GM18498 (cell line): Measurements from ENCODE around the gene PYGL.
A peak's percentile ranks its signal among the peaks of the same experiment; 100 is the strongest.
"Not testable (repeated sequence)": the region's sequence is repeated elsewhere in the genome, so short reads cannot be mapped to it uniquely, and the experiment has no call there.

ENCODE experiments used
- ATAC-seq: cut with Tn5 transposase; IDR thresholded peaks from one replicate; pipeline ENCODE4 v1.9.1; 2021; ENCODE audit warnings: mild to moderate bottlenecking, moderate library complexity; ENCODE audit not compliant: unreplicated experiment

Gene PYGL

GRCh38 chr14:50943943-50944646 is at the start of gene PYGL:
Gene PYGL (minus strand): TSS chr14:50944483. CDS start chr14:50944403, 80 bp downstream.
- peak; percentile 73 for ATAC-seq

- ATAC-seq, result no peak
Observed at GRCh38 chr14:50985859-50986331, 41.6 kb upstream of the PYGL start.

GRCh38 chr14:50985124-50985858 is 41.0 kb upstream of the PYGL start:
- ATAC-seq, result no peak

GRCh38 chr14:50984036-50984710 is 39.9 kb upstream of the PYGL start:
- no peak for ATAC-seq

- ATAC-seq, result no peak
Observed at GRCh38 chr14:50979941-50980850, 35.9 kb upstream of the PYGL start.

GRCh38 chr14:50978888-50979287 is 34.6 kb upstream of the PYGL start:
- ATAC-seq, result peak; percentile 90

DNA sequence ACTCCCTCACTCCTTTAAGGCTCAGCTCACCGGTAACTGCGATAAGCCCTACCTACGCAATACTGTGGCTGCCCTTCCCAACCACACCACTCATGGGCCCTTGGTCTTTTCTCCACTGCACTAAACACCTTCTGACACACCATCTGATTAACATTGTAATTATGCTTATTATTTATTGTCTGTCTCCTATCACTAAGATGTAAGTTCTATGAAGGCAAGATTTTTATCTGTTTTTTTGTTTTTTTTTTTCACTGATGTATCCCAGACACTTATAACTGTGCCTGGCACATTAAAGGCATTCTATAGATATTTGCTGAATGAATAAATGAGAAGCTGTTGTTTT is 34.2 kb upstream of the PYGL start:
- peak; percentile 13 for ATAC-seq

DNA sequence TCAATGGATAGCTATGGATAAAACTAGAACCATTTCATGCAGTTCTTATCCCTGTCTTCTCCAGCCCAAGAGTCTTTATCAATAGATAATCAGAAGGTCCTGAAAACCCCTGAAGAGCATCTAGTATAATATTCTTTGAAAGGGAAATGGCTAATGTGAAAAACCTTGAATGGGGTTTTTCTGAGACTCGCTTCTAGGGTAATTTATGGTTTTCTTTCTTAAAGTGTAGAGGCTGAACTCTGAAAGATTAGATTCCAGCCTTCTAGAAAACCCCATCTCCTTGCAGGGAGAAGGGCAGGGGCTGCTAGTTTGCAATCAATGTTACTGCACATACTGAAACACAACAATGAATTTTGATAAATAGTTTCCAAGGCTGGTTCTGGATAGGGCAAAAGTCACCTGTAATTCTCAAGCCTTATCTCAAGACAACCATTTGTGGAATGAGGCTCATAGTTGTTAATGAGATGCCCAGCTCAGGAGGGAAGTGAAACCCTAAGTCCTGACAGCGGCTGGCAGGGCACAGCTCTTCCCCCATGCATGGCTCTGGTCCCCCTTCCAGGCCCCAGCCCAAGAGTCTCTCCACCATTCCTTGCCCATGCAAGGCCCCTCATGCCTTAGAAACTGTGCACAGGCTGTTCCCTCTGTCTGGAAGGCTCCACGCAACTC is 33.7 kb upstream of the PYGL start:
- peak; percentile 61 for ATAC-seq

DNA sequence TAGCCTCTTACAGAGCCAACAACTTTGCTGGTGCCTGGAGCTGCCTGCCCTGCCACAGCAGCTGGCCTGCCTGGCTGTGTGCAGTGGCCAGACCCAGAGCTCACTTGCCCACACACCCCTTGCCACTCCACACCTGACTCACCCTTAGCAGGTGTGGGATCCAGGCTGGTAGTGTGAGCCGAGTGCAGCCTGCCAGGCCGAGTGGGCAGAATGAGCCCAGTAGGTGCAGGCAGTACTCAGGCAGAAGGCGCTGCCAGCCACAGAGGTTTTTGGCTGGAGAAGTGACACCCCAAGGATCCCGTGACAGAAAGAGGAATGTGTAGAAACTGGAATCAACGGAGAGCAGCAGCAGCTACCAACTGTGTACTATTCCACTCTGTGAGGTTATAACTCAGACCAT is 29.8 kb upstream of the PYGL start:
- no peak for ATAC-seq

GRCh38 chr14:50972734-50973133 is 28.5 kb upstream of the PYGL start:
- ATAC-seq, result no peak

GRCh38 chr14:50970886-50971781 is 26.9 kb upstream of the PYGL start:
- no peak for ATAC-seq

DNA sequence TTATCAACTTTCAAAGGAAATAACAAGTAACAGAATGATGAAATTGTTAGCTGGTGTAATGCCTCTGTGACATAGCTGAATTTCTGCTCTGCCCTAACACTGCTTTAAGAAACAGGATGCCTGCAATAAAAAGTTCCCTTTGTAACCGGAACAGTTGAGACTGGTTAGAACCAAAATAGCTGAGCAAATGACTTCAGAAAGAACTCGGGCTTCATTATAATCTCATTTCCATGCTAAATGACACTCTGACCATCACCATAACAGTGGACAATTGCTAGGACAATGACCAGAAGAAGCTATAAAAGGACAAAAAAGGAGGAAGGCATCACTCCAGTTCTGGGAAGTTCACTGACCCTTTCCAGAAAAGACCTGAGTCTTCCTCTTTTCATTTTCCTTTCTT is 23.5 kb upstream of the PYGL start:
- ATAC-seq, result no peak

GRCh38 chr14:50967103-50967502 is 22.8 kb upstream of the PYGL start:
- no peak for ATAC-seq

- ATAC-seq, result no peak
Observed at GRCh38 chr14:50964683-50965390, 20.6 kb upstream of the PYGL start.

- ATAC-seq, result no peak
Observed at GRCh38 chr14:50963919-50964318, 19.6 kb upstream of the PYGL start.

GRCh38 chr14:50961605-50962221 is 17.4 kb upstream of the PYGL start:
- no peak for ATAC-seq

DNA sequence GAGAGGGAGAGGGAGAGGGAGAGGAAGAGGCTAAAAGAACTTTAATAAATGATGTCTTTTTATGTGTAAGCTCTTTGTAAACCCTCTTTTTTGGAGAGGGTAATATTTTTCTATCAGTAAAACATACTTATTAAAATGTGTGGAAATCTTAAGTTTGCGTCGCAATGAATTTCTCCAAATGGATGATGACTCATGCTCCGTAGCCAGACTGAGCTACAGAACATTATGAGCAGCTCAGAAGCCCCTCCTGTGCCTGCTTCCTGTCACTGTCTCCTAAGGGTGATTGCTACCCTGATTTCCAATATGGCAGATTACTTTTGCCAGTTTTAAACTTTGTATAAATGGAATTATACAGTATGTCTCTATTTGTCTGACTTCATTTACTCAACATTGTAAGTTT is 13.0 kb upstream of the PYGL start:
- no peak for ATAC-seq

DNA sequence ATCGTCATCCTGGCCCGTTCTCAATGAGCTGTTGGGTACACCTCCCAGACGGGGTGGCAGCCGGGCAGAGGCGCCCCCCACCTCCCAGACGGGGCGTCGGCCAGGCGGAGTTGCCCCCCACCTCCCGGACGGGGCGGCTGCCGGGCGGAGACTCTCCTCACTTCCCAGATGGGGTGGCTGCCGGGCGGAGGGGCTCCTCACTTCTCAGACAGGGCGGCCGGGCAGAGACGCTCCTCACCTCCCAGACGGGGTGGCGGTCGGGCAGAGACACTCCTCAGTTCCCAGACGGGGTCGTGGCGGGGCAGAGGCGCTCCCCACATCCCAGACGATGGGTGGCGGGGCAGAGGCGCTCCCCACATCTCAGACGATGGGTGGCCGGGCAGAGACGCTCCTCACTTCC is 12.1 kb upstream of the PYGL start:
- not testable (repeated sequence) for ATAC-seq
